Stimulated activated CD8-positive, alpha-beta memory T cell treated with anti-CD3 and anti-CD28 coated beads, Interleukin-2, amount 100 ng/mL, for 1 hour (primary cell): ENCODE measurements around the gene KARS1.
"Not testable (repeated sequence)": the region's sequence is repeated elsewhere in the genome, so short reads cannot be mapped to it uniquely, and the experiment has no call there.

Experiments used
- DNase-seq, 2 donors: peaks; one replicate each; pipeline ENCODE4 v3.0.0-alpha.2; 2020; ENCODE audit warnings: low read depth in 2 of 2

The KARS1 gene

DNA sequence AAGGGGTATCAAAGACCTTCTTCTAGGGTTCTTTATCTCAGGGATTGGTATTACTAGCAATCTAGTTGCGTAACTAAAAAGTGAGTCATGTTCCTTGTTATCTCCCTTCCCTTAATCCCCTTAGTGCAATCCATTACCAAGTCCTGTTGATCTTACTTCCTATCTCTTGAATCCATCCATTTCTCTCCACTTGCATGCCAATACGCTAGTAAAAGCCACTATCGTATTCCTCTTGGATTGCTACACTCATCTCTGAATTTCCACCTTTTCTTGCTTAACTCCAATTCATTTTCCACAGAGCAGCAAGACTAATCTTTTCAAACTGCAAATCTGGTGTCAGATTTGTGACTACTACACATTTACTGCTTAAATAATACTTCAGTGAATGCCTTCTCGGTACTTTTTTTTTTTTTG, 22.5 kb downstream of the KARS1 start:
- DNase-seq = no peak

DNA sequence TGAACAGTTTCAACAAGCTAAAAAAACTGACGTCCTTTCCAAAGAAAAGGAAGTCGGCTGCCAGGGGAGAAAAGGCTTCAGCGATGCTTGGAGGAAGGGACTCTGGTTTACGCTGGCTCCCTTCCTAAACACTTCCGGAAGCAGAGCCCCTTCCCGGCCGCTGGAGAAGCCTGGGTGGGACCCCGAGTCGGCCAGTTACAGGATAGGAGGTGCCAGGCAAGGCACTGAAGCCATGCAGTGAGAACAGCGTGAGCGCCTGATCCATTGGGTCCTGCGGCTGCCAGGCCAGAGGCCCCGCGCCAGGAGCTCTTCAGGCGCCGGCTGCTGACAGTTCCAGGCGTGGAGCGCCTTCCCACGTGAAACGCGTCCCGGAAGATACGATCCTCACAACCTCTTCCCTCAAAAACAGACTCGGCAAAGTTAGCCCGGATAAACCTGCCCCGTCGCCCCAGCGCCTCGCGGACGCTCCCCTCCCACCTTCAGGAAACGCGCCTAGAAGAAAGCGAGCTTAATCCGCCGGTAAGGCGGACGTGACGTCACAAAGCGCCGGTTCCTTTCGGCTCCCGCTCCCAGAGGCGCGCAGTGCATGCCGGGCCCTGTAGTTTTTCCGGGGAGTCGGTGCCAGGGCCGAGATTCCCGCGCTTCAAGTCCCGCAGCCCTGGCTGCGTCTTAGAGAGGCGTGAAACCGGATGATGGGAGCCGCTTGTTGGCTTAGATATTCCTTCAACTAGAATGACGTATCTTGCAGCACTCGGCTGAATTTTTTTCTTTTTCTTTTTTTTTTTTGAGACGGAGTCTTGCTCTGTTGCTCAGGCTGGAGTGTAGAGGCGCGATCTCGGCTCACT, 24.5 kb downstream of the KARS1 start, which contains the start of gene ADAT1:
Gene ADAT1, minus strand, starts transcription at position 521 of the 845 bp plus-strand sequence. CDS start 2,482 bp downstream, outside the sequence.
- DNase-seq = peak; percentile 94 to 95

DNA sequence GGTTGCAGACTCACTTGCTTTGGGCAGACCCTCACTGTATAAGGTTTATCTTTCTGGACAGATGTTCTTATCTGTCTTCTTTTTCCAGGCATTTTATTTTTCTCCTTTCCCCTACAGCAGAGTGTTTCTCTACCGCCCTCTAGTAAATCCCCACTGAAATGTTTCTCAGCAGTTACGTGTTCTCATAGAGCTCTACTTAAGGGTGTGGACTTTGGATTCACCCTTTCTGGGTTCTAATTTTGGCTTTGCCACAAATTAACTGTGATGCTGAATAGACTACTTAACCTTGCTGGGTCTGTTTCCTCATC, 26.3 kb downstream of the KARS1 start:
- DNase-seq = no peak

DNA sequence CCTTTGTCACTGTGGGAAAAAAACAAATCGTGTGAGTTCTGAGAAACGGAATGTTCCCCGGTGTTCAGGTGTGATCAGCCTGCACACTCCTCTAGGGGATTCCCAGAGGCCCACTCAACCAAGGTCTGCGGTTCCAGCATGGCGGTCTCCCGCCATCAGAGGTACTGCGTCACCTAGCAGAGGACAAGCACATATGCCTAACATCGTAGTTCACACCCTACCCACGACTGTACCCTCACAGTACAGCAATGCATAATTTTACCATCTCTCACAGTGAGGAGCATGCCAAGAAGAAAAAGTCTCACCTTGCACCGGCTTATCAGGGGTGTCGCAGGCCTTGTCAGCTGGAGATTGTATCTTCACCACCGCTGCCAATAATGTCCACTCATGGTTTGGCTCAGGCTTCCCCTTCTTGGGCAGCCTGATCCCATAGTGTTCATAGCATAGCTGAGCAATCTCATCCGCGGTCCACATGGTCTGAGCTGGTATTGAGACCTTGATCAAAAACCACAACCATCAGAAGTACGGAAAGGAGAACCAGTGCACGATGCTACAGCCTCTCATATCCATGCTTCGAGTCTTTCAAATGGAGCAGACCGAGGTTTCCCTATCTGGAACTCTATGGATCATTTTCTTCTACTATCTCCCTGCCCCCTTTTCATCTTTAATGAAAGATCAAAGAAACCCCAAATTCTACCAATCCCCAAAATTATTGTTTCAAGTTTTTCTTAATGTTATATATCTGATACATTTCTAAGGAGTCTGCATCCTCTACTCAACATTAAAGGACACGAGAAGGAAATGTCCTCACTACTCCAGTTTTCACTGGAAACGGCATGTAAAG, 26.9 kb downstream of the KARS1 start:
- peak in 1 of 2 donors; percentile 17 for DNase-seq

DNA sequence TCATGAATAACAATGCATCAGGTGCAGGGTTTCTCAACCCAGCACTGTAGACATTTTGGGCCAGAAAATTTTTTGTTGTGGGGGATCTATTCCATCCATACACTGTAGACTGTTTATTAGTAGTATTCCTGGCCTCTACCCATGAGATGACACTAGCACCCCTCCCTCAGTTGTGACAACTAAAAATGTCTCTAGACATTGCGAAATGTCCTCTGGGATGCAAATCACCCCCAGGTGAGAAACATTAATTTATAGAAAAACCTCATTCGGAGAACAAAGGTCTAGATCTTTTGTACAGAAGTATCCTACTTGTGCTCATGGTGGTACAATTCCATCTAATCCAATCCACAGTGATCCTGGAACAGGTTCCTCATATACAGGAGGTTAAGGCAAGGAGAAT, 28.7 kb downstream of the KARS1 start:
- DNase-seq = no peak

DNA sequence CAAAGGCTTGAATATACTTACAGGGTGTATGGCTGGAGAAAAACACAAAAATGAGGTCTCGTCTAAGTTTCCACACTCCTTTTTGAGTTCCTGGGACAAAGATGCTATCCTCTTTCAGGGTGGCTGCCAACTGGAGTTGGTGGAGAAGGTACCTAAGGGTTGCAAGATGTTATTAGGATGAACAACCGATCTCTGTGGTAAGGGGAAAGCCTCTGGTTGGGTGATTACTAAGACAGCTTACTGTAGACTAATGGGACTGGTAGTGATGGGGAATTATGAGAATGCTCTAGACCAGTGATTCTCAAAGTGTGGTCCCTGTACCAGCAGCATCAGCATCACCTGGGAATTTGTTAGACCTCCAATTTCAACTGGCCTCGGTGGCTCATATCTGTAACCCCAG, 30.3 kb downstream of the KARS1 start:
- no peak for DNase-seq

DNA sequence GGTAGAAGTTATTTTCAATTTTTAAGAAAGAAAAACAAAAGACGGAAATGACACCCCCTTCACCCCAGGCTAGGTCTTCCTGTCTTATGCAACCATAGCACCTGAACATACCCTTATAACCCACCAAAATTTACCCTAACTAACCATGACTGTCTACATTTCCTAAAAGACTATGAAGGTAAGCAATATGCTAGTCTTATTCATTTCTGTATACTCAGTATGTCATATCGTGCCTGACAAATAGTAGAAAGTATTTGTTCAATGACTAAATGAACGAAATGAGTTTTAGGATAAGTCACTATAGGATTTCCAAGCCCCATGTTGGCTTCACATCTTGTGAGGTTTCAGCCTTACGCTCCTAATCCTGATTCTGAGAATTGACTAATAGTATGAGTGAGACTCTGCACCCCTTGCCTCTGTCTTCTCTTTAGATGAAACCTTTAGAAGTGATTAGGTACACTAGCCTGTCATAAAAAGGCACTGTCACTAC, 30.9 kb downstream of the KARS1 start:
- no peak for DNase-seq

DNA sequence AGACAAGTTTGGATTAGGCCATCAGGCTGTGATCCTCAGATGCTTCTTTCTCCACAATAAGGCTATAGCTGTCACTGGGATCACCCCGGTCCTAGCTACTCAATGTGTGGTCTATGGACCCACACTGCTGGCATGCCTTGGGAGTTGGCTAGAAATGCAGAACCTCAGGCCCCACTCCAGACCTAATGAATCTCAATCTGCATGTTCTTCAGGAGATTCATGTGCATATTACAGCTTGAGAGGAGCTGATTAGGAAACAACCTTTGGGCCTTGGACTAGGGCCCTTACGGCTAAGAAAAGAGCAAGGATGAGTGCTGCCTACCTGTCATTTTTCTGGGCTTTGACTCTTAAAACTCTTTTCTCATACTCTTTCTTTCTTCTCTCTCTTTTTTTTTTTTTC, 31.8 kb downstream of the KARS1 start:
- no peak for DNase-seq

DNA sequence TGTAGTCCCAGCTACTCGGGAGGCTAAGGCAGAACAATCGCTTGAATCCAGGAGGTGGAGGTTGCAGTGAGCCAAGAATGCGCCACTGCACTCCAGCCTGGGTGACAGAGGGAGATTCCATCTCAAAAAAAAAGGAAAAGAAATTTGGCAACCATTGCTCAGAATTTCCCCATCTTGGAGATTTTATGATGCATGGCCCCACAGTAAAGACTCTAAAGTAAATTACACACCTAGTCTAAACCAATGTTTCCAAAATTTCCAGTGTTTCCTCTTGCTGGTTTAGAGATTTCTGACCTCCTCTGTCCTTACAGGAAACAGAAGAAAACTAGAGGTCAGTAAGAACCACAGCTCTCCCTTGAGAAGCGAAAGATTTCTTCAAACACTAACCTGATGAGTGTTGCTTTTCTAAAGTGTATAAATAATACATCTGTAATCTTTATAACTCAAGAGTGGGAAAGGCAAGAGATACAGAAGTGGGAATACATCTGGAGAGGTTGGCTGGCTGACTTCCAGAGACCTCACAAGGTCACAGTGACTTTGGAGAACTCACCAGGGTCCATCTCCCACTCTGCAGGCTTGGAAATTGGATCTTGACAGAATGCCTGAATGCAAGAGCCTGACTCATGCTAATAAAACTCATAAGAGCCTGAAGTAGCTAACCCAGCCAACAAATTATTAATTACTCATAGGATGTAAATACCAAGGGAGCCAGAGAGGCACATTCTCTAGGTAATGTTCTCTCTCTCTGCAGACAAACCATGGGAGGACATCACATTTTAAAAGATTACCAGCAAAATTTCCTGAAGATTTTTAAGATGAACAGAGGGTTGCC, 33.2 kb downstream of the KARS1 start:
- no peak for DNase-seq

DNA sequence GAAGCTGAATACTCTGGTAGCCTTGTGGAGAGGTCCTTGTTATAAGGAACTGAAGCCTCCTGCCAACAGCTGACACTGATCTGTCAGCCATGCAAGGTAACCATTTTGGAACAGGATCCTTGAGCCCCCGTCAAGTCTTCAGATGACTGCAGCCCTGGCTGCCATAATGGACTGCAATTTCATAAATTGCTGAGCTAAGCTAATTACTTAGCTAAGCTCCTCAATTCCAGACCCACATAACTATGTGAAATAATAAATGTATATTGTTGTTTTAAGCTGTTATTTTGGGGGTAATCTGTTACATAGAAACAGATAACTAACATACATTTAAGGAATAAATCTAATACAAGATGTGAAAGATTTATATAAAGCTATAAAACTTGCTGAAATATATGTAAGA, 41.0 kb downstream of the KARS1 start:
- no peak for DNase-seq

DNA sequence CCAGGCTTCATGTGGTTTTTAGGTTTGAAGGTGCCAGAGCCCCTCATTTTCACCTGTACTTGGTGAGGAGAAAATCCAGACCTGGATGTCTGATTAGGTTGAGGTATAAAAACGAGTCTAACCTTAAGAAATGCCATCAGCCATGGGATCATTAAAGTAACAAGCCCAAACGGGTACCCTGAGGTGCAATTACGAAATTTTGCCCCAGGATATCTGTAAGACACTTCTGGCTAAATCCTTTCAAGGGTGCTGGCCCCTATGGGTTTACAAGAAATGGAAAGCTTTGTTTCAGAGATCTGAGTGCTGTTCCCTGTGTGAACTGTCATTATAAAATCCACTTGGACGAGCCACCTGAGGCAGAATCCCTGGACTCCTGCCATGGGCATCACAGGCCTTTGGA, 44.2 kb downstream of the KARS1 start:
- DNase-seq = no peak

DNA sequence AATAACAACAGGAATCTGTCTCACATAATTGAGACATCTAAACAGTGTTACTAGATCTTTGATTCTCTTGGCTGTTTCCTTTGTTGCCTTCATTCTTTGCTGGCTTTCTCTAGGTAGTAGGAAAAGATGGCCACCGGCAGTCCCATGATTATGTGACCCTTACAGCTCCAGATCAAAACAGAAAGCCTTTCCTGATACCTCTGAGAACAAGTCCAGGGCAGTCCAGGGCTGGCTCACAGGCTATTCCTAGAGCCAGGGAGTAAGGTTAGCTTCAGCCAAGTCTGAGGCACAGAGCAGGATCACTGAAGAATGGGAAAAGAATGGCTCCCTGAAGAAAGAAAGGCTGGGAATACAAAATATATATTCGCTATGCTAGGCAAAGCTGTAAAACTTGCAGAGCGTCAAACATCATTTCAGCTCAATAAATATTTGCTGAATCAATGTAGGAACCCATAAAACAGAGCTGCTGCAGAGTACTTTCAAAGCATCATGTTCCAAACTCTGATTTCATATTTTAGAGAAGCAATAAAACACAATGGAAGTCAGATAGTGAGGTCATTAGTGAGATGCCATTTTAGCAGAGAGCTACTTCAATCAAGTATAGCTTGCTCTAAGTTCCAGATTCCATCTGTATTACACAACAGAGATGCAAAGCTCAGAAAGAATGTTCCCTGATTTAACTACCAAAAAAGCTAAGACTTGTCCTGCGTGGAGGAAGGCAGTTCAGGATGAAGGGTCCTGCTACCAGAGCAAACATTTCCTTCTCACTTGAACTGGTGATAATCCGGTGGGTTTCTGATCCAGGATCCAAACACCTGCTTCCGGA, 47.8 kb downstream of the KARS1 start:
- DNase-seq = no peak

DNA sequence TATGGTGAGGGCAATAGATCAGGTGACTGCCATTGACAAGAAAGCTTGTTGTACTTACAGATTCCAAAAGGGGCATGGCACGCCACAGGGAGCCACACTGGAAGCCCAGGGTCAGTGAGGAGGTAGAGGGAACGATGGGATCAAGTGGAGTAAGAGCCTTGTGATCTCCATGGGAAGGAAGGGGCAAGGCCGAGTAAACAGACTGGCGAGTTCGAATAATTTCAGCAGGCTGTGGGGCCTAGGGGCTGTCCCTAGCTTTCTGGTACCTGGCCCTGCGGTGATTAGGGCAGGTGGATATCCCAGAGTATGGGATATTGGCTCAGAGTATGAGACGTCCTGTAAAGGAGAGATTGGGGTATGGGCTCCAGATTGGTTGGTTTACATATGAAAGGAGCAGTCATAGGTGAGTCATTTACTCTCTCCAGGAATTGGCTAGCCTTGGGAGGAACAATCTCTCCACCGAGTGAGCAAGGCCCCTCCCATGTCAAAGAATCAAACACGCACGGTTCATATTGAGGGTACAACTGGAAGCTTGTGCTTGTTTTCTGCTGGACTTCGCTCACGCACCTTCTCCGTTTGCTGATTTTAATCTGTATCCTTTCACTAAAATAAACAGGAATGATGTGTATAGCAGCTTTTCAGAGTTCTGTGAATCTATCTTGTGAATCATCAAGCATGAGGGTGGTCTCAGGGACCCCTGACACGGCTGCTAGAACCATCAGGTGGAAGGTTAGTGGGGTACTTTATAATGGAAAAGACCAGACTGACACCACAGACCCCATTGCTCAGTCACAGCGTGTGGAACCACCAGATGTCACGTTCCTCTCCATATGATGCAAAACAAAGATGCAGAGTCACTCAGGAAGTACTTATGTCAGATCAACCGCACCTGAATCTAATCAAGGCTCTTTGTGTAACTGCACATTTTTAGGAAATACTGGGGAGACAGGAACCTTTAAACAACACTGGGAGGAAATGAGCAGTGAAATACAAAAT, 53.3 kb downstream of the KARS1 start:
- DNase-seq = no peak

DNA sequence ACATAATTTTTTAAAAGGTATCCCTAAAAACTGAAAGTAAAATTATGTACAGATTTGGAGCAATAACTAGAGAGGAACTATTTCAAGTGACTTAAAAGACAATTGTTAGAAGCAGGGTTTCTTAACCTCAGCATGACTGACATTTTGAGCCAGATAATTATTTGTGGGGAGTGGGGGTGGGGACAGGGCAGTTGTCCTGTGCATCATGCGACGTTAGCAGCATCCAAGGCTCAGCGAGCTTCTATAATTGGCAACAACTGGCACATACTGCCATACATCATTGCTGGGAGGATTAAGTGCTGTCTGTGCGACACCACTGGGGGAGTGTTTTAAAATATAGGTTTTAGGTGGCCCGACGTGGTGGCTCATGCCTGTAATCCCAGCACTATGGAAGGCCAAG, 54.2 kb downstream of the KARS1 start:
- no peak for DNase-seq

DNA sequence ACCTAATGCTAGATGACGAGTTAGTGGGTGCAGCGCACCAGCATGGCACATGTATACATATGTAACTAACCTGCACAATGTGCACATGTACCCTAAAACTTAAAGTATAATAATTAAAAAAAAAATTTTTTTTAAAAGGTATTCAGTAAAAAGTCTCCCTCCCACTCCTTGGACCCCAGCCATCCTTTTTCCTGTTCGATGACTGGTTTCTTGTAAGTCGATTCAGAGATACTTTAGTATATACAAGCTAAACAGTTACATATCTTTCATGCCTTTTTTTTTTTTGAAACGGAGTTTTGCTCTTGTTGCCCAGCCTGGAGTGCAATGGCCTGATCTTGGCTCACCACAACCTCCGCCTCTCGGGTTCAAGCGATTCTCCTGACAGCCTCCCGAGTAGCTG, 55.5 kb downstream of the KARS1 start:
- not testable (repeated sequence) for DNase-seq

DNA sequence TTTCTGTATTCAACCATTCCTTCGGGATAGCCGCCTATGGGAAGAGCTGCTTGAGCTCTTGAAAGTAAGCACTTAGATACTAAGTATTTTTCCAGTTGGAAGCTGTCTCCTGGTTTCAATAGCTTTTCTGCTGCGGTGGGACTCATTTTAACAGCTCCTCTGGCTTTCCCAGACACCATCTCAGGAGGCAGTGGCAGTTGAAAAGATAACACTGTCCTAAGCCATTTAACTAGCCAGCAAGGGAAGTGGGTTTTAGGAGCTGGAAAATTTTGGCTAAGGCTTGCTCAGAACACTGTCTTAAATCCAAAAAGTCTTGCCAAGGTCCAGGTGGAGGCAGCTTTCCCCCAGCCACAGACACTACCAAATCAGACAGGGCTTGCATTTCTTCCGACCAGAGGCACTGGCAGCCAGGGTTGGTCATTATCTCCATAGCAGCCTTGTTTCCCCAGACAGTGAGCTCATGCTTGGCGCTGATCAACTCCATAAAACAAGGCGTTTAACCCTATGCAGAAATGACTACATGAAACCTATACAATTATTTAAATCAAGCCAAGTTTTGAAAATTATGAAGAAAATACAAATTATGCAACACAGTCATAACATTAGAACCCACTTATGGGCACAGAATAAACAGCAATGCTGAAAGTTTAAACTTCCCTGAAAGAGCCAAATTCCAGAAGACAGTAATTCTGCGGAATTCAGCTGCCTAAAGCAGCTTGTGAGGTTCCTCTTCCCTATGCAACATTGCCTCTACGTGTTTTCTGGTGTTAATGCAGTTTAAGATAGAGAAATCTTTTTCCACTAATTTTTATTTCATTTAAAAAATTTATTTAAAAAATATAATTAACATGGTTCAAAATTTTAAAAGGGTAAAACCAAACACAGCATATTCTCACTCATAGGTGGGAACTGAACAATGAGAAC, 56.3 kb downstream of the KARS1 start:
- DNase-seq = no peak

DNA sequence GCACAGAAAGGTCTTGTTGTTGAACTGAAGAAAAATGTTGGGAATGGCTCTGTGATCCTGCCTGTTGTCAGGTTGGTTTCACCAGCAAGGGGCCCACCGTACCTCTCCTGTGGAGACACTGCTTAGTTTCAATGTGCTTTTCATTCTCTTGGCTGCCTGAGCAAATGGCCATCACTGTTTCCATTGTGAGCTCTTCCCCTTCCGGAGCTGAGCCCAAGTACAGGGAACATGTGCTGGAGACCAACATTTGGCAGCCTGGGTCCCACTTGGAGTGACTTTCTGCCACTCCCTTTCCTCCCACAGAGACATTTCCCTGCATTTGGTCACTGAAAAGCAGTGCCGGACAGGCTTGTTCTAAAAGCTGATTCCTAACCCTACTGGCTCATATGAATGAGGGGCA, 58.2 kb downstream of the KARS1 start:
- no peak for DNase-seq

DNA sequence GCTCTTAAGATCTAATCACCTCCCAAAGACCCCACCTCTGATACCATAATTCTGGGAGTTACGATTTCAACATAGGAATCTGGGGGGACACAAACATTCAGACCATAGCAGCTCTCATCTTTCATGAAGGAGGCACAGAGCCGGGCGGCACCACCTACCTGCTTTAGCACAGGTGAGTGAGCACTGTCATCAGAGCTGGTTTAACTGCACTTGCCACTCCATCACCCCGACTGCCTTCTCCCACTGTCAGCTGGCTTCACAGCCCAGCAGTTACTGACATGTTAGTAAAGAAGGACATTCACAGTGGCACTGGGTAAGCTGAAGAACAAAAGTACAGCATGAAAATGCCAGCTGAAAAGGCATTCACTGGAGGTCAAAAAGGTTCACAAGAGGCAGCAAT, 58.7 kb downstream of the KARS1 start:
- DNase-seq = no peak

DNA sequence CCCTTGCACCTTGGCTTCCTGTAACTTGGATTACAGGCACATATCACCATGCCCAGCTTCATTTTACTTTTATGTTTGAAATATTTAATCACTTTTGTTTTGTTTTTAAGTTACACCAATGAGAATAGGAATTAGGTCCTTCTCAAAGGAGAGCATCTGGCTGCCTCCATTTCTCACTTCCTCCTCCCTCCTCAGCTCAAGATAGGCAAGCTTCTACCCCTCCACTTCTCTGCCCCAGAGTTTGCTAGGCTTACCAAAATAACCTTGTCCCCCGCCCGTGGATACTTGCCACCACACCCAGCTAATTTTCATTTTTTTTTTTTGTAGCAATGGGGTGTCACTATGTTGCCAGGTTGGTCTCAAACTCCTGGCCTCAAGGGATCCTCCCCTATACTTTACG, 63.4 kb downstream of the KARS1 start:
- DNase-seq = no peak
